Measurements from ENCODE around the gene ACOX2. TPM values are rescaled to one million over a fixed set of nuclear protein-coding genes. Genes with fewer than 3 reads are reported as not detected.

ACOX2 gene
- not detected for total RNA-seq

- H3K27ac Mint-ChIP-seq = no peak within 1 kb of the TSS
- no peaks in the 10 kb centered on the region for H3K36me3 Mint-ChIP-seq (ENCODE audit: low read depth)
- CTCF ChIA-PET = interaction anchor here (0.6 to 1.7 kb wide), 3 partner anchors 33 to 73 kb away, joined by 4 to 5 read pairs (median 4); no protein-coding TSS in a partner anchor
- intact Hi-C loops (cut with DNase I, micrococcal nuclease) = no loop called here
- no peak for DNase-seq
- POLR2A ChIA-PET = no interaction called here
- H3K27me3 Mint-ChIP-seq = no peaks in the 10 kb centered on the region
- H3K4me1 Mint-ChIP-seq = peaks cover 13% of the 10 kb centered on the region
- no peaks in the 10 kb centered on the region for H3K9me3 Mint-ChIP-seq (ENCODE audit: low read depth)
- ATAC-seq = no peak
- no peak within 1 kb of the TSS for H3K4me3 Mint-ChIP-seq
Observed at GRCh38 chr3:58536501-58537411, at the start of gene ACOX2. Gene ACOX2, minus strand, starts transcription at chr3:58537190. Its CDS starts 2,084 bp downstream, at chr3:58535106.

DNA sequence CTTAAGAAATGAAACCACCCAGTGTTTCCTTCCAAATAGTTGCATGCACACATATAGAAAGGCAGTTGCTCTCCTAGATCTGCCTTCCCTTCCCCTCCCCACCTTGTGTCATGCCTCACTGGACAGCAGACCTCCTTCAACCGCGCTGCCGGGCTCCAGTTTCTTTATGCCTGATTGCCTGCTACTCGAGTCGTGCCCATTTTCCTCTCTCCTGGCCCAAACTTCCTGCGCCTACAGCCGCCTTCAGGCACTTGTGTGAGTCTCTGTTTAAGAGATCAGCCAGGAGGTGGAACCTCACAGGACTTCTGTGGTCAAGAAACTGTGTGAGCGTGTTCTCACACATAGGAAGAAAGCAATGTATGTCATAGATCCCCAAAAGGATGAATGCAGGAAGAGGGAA lies 49.0 kb upstream of the ACOX2 start:
- H3K4me3 Mint-ChIP-seq = peak overlapping the region; percentile 73
- POLR2A ChIA-PET = no interaction called here
- no peak overlapping the region for H3K27ac Mint-ChIP-seq

DNA sequence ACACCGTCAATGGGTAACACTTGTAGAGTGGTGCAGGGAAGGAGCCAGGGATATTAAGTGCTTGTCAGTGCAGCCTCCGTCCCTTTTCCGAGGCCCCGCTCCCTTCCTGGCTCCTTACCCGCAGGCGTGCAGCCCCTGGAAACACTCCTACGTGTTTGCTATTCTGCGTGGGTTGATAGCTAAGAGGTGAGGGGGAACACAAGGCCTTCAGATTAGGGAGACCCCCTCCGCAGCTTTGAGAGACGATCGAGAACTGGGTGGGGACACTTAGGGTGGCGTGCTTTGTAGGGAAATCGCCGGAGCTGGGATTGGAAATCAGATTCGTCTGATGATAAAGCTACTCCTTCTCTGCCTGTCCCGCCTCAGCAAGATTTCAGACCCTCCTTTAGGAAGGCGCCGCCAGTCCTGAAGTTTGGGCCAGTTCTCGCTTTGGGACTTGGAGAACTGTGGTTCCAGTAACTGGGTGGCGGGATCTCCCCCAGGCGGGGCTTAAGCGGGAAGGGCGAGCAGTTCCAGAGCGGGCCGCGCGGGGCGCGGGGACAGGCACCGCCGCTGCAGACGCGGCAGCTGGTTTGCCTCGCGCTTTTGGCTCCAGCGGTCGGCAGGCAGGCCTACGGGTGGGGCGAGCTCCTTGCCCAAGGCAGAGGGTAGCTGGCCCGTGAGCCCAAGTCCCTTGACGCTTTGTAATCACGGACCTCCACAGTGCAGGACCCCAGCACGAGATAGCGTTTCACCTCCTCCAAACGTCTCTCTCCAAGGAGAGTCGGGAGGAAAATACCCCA lies 48.2 kb upstream of the ACOX2 start:
- peak overlapping the region; percentile 73 for H3K4me3 Mint-ChIP-seq
- ChIA-PET POLR2A (no interaction called here), CTCF (interaction anchor here (0.6 to 2.2 kb wide), 12 partner anchors 10 to 233 kb away, joined by 3 to 15 read pairs (median 3); no protein-coding TSS in a partner anchor)
- H3K36me3 Mint-ChIP-seq (ENCODE audit: low read depth) = no peaks in the 10 kb centered on the region
- H3K27me3 Mint-ChIP-seq = peaks cover 50% of the 10 kb centered on the region
- peak overlapping the region; percentile 61 for H3K27ac Mint-ChIP-seq
- ATAC-seq (peak; percentile 94), DNase-seq (peak; percentile 81)
- intact Hi-C loops (cut with DNase I, micrococcal nuclease) = no loop called here
- no peaks in the 10 kb centered on the region for H3K9me3 Mint-ChIP-seq (ENCODE audit: low read depth)
- peaks cover 19% of the 10 kb centered on the region for H3K4me1 Mint-ChIP-seq

More for the DNA sequence above, 49.0 kb upstream of the ACOX2 start:
- intact Hi-C loops (cut with DNase I, micrococcal nuclease) = no loop called here
- no peaks in the 10 kb centered on the region for H3K9me3 Mint-ChIP-seq (ENCODE audit: low read depth)
- H3K36me3 Mint-ChIP-seq (ENCODE audit: low read depth) = no peaks in the 10 kb centered on the region
- DNase-seq (no peak), ATAC-seq (no peak)
- peaks cover 19% of the 10 kb centered on the region for H3K4me1 Mint-ChIP-seq
- CTCF ChIA-PET = interaction anchor here (0.8 to 2.2 kb wide), 9 partner anchors 10 to 315 kb away, joined by 3 to 15 read pairs (median 3); no protein-coding TSS in a partner anchor
- H3K27me3 Mint-ChIP-seq = peaks cover 52% of the 10 kb centered on the region

GRCh38 chr3:58584690-58585004 lies 47.7 kb upstream of the ACOX2 start:
- peak; percentile 16 for DNase-seq
- ChIA-PET CTCF (interaction anchor here (0.6 to 2.2 kb wide), 8 partner anchors 9 to 232 kb away, joined by 3 to 15 read pairs (median 3); no protein-coding TSS in a partner anchor), POLR2A (no interaction called here)
- Mint-ChIP-seq H3K9me3 (ENCODE audit: low read depth) (no peaks in the 10 kb centered on the region), H3K4me3 (peak overlapping the region; percentile 73), H3K27me3 (peaks cover 50% of the 10 kb centered on the region), H3K36me3 (ENCODE audit: low read depth) (no peaks in the 10 kb centered on the region), H3K27ac (peak overlapping the region; percentile 61), H3K4me1 (peaks cover 19% of the 10 kb centered on the region)
- intact Hi-C loops (cut with DNase I, micrococcal nuclease) = no loop called here
- peak; percentile 20 for ATAC-seq

DNA sequence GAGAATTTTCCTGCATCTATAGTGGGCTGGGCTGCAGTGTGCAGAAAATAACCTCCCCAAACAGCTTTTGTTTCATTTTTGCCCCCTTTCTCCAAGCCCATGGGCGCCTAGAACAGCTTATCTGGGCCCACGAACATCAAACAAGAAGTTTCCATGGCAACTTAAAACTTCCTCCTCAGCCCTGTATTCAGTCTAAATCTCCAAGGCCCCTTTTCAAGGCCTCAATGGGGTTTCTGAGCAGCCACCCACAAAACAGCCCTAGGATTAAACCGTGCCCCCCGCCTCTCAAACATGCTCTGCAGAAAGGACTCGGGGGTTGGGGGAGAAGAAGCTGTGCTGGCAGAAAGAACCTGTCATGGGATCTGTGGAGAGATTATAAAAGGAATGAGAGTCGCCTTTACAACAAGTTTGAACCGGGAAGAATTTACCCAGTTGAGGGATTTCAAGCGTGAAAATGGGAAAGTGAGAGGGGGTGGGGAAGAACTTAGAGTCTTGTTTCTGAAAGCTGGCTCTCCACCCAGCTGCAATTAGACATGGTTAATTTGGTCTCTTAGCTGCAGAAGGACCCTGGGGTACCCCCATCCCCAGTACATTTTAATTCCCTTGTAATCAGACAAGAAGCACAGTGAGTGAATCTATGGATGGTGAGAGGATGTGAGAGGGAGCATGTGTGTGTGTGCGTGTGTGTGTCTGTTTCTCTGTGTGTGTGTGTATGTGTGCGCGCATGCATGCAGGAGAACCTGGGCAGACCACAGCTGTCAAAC lies 44.5 kb upstream of the ACOX2 start:
- intact Hi-C loops (cut with DNase I, micrococcal nuclease) = no loop called here
- DNase-seq = no peak
- CTCF ChIA-PET = interaction anchor here (0.6 to 1.6 kb wide), 5 partner anchors 10 to 1012 kb away, joined by 3 to 7 read pairs (median 4); no protein-coding TSS in a partner anchor
- no peak for ATAC-seq
- POLR2A ChIA-PET = no interaction called here
- H3K27me3 Mint-ChIP-seq = peaks cover 35% of the 10 kb centered on the region
- no peaks in the 10 kb centered on the region for H3K36me3 Mint-ChIP-seq (ENCODE audit: low read depth)
- H3K27ac Mint-ChIP-seq = no peak overlapping the region
- H3K4me3 Mint-ChIP-seq = no peak overlapping the region
- H3K4me1 Mint-ChIP-seq = peaks cover 18% of the 10 kb centered on the region
- H3K9me3 Mint-ChIP-seq (ENCODE audit: low read depth) = no peaks in the 10 kb centered on the region

DNA sequence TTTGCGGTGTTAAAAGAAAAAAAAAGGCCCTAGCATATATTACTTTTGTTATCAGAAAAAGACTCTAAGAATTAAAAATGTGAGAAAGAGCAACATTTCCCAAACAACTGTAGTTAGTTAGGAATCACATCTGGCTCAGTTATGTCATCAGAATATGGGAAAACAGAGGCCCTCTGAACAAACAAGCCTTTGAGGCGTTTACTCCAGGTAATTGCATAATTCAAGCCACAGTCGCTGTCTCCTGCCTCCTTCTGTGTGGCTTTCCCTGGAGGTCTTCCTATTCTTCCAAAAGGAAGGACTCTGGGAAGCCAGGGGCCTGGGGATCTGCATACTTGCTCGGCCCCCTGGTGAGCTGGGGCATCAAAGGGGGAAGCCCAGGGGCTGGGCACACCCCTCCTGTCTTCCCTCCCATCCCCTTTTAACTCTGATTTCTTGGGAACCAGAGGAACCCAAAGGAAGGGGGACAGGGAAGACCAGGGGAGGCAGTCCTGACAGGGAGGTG lies 43.9 kb upstream of the ACOX2 start:
- ATAC-seq (no peak), DNase-seq (no peak)
- peaks cover 14% of the 10 kb centered on the region for H3K4me1 Mint-ChIP-seq
- intact Hi-C loops (cut with DNase I, micrococcal nuclease) = no loop called here
- ChIA-PET CTCF (interaction anchor here (1.1 to 1.6 kb wide), 2 partner anchors 27 to 49 kb away, joined by 3 to 7 read pairs; no protein-coding TSS in a partner anchor), POLR2A (no interaction called here)
- no peak overlapping the region for H3K27ac Mint-ChIP-seq
- no peaks in the 10 kb centered on the region for H3K36me3 Mint-ChIP-seq (ENCODE audit: low read depth)
- H3K9me3 Mint-ChIP-seq (ENCODE audit: low read depth) = no peaks in the 10 kb centered on the region
- H3K4me3 Mint-ChIP-seq = no peak overlapping the region
- peaks cover 28% of the 10 kb centered on the region for H3K27me3 Mint-ChIP-seq

DNA sequence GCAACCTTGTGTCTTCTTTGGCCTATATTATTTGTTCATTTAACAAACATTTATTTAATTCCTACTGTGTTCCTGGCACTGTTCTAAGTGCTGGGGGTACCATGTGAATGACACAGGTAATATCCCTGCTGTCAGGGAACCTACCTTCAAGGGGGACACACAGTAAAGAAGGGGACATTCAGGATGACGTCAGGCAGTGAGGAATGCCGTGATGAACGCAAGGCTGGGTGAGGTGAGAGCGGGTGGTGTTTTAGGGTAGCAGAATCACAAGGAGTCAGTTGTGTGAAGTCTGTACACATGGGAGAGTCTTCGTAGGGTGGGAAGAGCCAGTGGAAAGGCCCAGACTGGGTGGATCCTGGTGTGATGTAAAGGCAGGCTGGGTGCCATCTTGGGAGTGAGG lies 41.9 kb upstream of the ACOX2 start:
- ATAC-seq = no peak
- Mint-ChIP-seq H3K36me3 (ENCODE audit: low read depth) (no peaks in the 10 kb centered on the region), H3K27ac (no peak overlapping the region), H3K9me3 (ENCODE audit: low read depth) (no peaks in the 10 kb centered on the region), H3K4me1 (no peaks in the 10 kb centered on the region), H3K27me3 (peaks cover 11% of the 10 kb centered on the region), H3K4me3 (no peak overlapping the region)
- ChIA-PET POLR2A (no interaction called here), CTCF (interaction anchor here (2.0 kb wide), 1 partner anchor 51 kb away, joined by 5 read pairs; no protein-coding TSS in a partner anchor)
- DNase-seq = no peak
- intact Hi-C loops (cut with DNase I, micrococcal nuclease) = no loop called here

DNA sequence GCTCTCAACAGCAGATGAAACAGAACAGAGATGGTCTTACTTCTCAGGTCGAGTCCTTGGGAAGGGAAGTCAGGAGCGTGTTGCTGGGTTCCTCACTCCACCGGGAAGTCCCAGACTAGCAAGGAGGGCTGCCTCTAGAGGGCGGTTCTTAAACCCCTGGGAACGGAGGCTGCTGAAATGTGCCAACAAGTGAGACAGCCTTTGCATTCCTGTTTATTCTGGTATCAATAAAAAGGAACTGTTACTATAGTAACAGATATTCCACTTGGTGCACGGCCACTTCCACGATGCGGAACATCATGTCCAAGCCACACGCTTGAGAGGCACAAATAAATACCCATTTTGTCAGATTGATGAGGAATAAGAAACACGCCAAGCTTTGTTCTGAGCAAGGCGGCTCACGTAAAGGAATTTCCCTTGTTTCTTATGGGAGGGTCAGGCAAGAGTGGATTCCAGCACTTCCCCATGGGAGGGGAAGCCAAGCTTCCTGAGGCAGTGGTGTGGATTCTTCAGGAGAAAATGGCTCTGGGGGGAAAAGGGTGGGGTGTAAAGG lies 40.4 kb upstream of the ACOX2 start, which contains the start of gene FAM107A:
Gene FAM107A, minus strand, starts transcription at position 123 of the 553 bp plus-strand sequence. CDS start 7,531 bp downstream, outside the sequence.
- Mint-ChIP-seq H3K4me3 (no peak within 1 kb of the TSS), H3K27me3 (peaks cover 9% of the 10 kb centered on the region), H3K27ac (no peak within 1 kb of the TSS), H3K4me1 (no peaks in the 10 kb centered on the region), H3K36me3 (ENCODE audit: low read depth) (no peaks in the 10 kb centered on the region), H3K9me3 (ENCODE audit: low read depth) (no peaks in the 10 kb centered on the region)
- intact Hi-C loops (cut with DNase I, micrococcal nuclease) = no loop called here
- DNase-seq (no peak), ATAC-seq (no peak)
- ChIA-PET CTCF (interaction anchor here (0.6 kb wide), 1 partner anchor 48 kb away, joined by 3 read pairs; no protein-coding TSS in a partner anchor), POLR2A (no interaction called here)

- Mint-ChIP-seq H3K9me3 (ENCODE audit: low read depth) (no peaks in the 10 kb centered on the region), H3K4me3 (no peak overlapping the region), H3K27me3 (peaks cover 3% of the 10 kb centered on the region), H3K27ac (no peak overlapping the region), H3K36me3 (ENCODE audit: low read depth) (no peaks in the 10 kb centered on the region), H3K4me1 (no peaks in the 10 kb centered on the region)
- POLR2A ChIA-PET = no interaction called here
- CTCF ChIA-PET = interaction anchor here (3.0 kb wide), 1 partner anchor 53 kb away, joined by 13 read pairs; no protein-coding TSS in a partner anchor
- DNase-seq (no peak), ATAC-seq (no peak)
- intact Hi-C loops (cut with DNase I, micrococcal nuclease) = no loop called here
Observed at GRCh38 chr3:58576716-58577115, 39.7 kb upstream of the ACOX2 start.

DNA sequence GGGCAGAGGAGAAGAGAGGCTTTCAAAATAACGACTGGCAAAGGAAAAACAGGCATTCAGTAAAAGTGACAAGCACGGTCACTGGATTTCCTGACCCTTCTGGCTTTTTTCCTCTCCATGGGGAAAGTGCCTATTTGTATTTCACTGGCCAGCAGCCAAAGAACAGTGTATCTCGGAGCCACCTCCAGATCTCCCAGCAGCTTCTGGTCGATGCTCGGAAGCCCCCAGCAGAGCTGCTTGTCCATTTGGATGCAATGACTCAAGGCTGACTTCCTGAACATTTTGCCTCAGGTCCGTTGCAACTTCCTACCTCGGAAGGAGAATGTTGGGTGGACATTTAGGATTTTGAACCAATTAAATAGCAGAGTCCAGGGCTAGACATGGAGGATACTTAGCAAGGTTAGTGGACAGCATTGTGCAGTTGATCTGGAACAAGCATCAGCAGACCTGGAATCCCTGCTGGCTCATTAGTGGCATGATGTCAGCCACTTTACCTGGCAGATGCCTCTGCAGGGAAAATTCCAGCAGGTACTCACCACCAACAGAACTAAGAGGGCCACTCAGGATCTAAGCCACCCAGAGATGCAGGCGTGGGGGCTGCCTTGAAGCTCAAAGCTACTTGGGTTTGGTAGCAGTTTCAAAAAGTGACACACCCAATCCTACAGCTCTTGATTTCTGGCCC lies 39.1 kb upstream of the ACOX2 start:
- intact Hi-C loops (cut with DNase I, micrococcal nuclease) = no loop called here

More for the DNA sequence above, 39.1 kb upstream of the ACOX2 start:
- Mint-ChIP-seq H3K27me3 (no peaks in the 10 kb centered on the region), H3K9me3 (ENCODE audit: low read depth) (no peaks in the 10 kb centered on the region), H3K27ac (no peak overlapping the region), H3K4me1 (no peaks in the 10 kb centered on the region), H3K4me3 (no peak overlapping the region), H3K36me3 (ENCODE audit: low read depth) (no peaks in the 10 kb centered on the region)
- ATAC-seq (no peak), DNase-seq (no peak)
- POLR2A ChIA-PET = no interaction called here
- CTCF ChIA-PET = interaction anchor here (1.1 to 3.0 kb wide), 3 partner anchors 9 to 54 kb away, joined by 3 to 13 read pairs (median 6); no protein-coding TSS in a partner anchor

All from activated CD4-positive, alpha-beta T cell treated with anti-CD3 and anti-CD28 coated beads for 36 hours (primary cell).